Mammary epithelial cell (primary cell): ENCODE data around the gene FDXR.

Experiments used
- EZH2 ChIP-seq: IDR thresholded peaks from 2 replicates; pipeline ENCODE4 v1.6.1; 2012; ENCODE audit warnings: low read length, inconsistent platforms, borderline replicate concordance
- TF ChIP-seq, protein P1 (sequence below), 2 donors: IDR thresholded peaks in 1 of 2; conservative IDR thresholded peaks in 1 of 2; 2 replicates each; pipeline ENCODE4 v1.5.1; 2011 to 2012; ENCODE audit warnings: inconsistent platforms in 2 of 2, low read length in 2 of 2, mild to moderate bottlenecking in 2 of 2, control low read depth in 1 of 2, low read depth in 1 of 2; ENCODE audit not compliant: insufficient read depth in 1 of 2; ENCODE audit errors: extremely low read depth in 1 of 2

DNA sequence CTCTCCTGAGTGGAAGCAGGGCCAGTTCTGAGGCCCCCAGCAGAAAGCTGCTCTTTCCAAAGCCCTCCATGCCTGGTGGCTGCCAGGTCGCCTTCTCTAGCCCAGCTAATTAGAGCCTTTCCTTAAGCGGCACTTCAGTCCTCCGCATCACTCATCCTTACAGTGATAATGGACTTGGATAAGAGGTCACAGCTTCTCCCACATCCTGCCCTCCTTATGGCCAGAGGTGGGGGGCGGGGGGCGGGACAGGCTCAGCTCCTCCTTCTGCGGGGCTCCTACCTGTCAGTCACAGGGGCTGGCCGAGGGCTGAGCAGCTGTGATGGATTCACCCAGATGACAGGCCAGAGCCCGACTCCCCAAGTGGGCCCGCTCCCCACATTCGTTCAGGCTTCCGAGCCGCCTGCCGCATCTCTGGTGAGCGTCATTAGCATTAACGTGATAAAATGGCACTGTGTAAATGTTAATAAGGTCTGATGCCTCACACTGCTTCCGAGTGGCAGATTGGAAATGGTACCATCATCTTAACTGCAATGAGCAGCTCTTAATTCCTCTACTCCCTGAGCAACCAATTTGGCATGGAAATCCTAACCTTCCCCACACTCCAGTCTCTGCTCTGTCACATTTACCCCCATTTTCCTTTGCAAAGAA, 54.4 kb downstream of the FDXR start:
- TF ChIP-seq, protein P1, sequence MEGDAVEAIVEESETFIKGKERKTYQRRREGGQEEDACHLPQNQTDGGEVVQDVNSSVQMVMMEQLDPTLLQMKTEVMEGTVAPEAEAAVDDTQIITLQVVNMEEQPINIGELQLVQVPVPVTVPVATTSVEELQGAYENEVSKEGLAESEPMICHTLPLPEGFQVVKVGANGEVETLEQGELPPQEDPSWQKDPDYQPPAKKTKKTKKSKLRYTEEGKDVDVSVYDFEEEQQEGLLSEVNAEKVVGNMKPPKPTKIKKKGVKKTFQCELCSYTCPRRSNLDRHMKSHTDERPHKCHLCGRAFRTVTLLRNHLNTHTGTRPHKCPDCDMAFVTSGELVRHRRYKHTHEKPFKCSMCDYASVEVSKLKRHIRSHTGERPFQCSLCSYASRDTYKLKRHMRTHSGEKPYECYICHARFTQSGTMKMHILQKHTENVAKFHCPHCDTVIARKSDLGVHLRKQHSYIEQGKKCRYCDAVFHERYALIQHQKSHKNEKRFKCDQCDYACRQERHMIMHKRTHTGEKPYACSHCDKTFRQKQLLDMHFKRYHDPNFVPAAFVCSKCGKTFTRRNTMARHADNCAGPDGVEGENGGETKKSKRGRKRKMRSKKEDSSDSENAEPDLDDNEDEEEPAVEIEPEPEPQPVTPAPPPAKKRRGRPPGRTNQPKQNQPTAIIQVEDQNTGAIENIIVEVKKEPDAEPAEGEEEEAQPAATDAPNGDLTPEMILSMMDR (conservative IDR thresholded peaks at IDR 0.05 in 1 of 2, IDR thresholded peaks at IDR 0.05 in 1 of 2; ENCODE audit: extremely low read depth in 1 of 2, insufficient read depth in 1 of 2, low read depth in 1 of 2, low read length in 2 of 2): no peak
- no peak for TF ChIP-seq EZH2
